ENCODE measurements around the gene AIFM3.

DNA sequence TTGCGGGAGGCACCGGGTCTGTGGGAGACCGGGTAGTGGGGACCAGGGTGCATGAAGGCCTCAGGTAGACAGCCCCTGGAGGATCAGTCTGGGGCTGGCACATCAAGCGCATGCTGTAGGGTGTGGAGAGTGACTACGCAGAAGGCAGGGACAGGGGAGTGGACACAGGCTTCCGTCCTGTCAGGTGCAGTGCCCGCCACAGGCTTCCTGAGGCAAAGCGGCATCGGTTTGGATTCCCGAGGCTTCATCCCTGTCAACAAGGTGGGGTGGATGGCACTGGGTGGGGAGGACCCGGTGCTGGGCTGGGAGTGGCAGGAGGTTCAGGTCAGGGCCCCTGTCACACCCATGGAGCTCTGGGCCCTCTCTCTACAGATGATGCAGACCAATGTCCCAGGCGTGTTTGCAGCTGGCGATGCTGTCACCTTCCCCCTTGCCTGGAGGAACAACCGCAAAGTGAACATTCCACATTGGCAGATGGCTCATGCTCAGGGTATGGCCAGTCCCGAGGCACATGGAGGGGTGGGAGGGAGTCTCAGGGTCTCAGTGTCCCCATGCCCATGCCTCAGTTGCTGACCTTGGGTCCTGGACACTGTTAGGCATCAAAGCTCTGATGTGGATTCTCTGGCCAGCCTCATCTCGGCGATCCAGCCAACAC is 10.6 kb downstream of the AIFM3 start:
- TF ChIP-seq CTCF (IDR thresholded peaks at IDR 0.05) (no peak), POLR2A (IDR thresholded peaks at IDR 0.05) (no peak)
